ENCODE measurements around the gene RNF169.

RNF169 gene, protein sequence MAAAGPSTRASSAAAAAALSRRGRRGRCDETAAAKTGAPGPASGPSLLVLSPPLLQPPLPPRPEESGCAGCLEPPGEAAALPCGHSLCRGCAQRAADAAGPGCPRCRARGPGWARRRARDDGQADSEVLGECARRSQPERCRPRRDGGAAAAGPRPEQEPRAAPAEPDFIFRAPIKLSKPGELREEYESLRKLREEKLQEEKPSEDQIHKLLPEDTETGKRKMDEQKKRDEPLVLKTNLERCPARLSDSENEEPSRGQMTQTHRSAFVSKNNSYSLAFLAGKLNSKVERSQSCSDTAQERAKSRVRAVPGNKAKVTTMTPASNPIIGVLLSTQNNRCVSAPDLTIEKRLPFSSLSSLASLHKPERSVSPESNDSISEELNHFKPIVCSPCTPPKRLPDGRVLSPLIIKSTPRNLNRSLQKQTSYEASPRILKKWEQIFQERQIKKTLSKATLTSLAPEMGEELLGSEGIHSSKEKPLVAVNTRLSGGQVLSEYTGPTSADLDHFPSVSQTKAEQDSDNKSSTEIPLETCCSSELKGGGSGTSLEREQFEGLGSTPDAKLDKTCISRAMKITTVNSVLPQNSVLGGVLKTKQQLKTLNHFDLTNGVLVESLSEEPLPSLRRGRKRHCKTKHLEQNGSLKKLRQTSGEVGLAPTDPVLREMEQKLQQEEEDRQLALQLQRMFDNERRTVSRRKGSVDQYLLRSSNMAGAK

DNA sequence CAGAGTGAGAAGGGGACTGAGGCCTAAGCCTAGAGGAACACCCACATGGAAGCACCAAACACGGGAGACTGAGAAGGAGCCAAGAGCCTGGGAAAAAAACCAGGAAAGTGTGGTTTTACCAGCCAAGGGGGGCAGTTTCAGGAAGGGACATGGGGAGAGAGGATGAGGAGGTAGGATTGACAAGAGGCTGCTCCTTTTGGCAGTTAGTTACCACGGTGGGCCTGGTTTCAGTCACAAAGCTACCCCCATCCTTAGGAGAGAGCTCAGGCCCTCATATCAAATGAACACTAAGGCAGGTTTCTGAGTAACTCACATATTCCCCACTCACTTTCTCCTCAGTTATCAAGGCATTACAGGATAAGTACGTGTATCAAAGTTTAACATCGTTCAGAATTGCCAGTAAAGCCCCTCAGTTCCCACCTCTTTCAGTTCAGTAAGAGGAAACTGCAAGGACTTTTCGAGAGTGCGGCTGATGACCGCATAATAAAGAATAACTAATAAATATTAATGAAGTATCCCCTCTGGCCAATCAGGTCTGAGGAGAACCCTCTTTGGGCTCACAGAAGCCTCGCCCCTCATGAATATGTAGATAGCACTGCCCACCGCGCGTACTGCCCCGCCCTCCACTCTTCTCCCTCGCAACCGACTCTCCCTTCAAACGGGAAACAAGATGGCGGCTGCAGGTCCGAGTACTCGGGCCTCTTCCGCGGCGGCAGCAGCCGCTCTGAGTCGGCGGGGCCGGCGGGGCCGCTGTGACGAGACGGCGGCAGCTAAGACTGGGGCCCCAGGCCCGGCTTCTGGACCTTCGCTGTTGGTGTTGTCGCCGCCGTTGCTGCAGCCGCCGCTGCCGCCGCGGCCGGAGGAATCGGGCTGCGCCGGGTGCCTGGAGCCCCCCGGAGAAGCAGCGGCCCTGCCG lies at the start of gene RNF169:
RNF169 (plus strand) TSS at position 639 of the 916 bp plus-strand sequence; CDS start at position 671, 32 bp downstream.
- ChIA-PET POLR2A (interaction anchor here (0.6 kb wide), 1 partner anchor 31 kb away, joined by 5 read pairs; no protein-coding TSS in a partner anchor), CTCF (interaction anchor here (0.6 to 5.1 kb wide), 6 partner anchors 10 to 47 kb away, joined by 3 to 28 read pairs (median 4); no protein-coding TSS in a partner anchor)
- TF ChIP-seq, protein P1, sequence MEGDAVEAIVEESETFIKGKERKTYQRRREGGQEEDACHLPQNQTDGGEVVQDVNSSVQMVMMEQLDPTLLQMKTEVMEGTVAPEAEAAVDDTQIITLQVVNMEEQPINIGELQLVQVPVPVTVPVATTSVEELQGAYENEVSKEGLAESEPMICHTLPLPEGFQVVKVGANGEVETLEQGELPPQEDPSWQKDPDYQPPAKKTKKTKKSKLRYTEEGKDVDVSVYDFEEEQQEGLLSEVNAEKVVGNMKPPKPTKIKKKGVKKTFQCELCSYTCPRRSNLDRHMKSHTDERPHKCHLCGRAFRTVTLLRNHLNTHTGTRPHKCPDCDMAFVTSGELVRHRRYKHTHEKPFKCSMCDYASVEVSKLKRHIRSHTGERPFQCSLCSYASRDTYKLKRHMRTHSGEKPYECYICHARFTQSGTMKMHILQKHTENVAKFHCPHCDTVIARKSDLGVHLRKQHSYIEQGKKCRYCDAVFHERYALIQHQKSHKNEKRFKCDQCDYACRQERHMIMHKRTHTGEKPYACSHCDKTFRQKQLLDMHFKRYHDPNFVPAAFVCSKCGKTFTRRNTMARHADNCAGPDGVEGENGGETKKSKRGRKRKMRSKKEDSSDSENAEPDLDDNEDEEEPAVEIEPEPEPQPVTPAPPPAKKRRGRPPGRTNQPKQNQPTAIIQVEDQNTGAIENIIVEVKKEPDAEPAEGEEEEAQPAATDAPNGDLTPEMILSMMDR (IDR thresholded peaks at IDR 0.05; ENCODE audit: control extremely low read depth, extremely low read depth, low read depth, missing control alignments) = no peak
- peak; percentile 98 for DNase-seq (ENCODE audit: extremely low spot score)

DNA sequence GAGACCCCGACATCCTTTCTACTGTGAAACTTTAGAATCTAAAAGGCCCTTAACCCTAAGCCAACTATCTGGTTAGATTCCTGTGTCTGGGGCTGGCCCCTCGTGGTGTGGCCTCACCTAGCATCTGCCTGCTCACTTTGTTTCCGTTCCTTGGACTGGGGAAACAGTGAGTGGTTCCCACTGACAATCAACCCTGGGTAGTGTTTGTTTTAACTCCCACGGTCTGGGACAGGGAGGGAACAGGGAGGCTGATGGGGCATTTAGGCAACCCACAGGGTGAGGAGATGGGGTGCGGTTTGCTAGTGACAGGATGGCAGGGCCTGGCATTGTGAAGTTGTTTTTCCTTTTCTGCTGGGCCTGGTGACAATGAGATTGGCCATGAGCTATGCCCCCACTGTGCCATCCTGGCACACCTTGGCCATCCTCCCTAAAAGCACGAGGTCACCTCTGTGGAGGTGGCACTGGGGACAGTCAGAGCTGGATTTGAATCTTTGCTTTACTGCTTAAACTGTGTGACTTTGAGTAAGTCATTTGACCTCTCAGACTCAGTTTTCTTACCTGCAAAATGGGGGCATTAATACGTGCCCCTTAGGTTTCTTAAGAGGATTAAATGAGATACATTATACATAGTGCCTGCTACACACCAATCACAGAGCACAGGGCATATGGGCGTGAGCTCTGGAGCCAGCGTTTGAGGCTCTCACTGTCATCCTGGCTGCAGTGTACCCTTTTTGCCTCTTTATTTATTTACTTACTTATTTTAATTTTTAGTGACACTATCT lies 48.8 kb upstream of the RNF169 start:
- no peak for DNase-seq (ENCODE audit: extremely low spot score)
- POLR2A ChIA-PET = no interaction called here

DNA sequence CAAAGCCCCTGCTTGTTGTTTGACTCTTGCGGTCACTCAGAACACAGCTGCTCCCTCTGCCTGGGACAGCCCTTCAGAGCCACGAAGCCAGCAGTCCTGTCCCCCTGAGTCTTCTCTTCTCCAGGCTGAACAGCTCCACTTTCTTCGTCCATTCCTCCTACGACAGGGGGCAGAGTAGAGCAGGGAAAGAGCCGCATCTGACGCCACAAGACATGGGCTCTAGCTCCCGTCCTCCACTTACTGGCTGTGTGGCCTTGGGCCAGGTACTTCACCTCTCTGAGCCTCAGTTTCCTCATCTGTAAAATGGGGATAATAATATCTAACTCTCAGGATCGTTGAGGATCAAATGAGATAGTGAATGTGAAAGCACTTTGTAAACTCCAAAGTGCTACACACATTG lies 47.3 kb upstream of the RNF169 start:
- ChIA-PET POLR2A (no interaction called here), CTCF (interaction anchor here (0.8 to 5.7 kb wide), 23 partner anchors 8 to 225 kb away, joined by 3 to 76 read pairs (median 3); no protein-coding TSS in a partner anchor)
- TF ChIP-seq, protein P1 (IDR thresholded peaks at IDR 0.05; ENCODE audit: control extremely low read depth, extremely low read depth, low read depth, missing control alignments) = peak; percentile 12
- no peak for DNase-seq (ENCODE audit: extremely low spot score)

More for the DNA sequence above, 48.8 kb upstream of the RNF169 start:
- TF ChIP-seq, protein P1 (IDR thresholded peaks at IDR 0.05; ENCODE audit: control extremely low read depth, extremely low read depth, low read depth, missing control alignments) = no peak
- CTCF ChIA-PET = interaction anchor here (1.1 to 5.7 kb wide), 5 partner anchors 13 to 65 kb away, joined by 3 to 76 read pairs (median 33); no protein-coding TSS in a partner anchor

DNA sequence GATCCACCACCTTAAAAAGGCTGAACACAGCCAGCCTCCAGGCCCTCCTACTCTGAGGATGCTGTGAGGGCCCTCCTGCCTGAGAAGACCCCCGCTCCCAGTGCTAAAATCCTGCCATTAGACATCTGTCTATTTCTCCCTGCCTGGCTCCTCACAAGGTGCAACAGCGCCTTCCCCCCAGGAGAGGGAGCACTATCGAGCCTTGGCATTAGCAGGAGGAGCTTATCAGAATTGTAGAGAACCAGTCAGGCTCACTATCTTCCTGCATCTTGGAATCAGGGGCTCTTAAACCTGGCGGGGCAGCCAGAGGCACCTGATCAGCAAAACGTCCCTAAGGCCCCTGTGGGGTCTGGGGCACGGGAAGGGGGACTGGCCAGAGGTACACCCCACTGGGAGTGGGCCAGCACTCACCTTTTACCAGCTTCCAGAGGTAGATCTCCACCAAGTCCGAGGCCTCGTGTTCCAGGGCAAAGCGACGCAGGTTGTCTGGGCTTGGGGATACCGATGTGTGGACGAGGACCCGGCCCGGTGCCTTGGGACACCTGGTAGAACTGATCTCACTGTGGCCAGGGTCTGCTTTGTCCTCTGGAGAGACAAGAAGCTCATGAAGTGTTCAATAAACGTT lies 46.2 kb upstream of the RNF169 start:
- TF ChIP-seq, protein P1 (IDR thresholded peaks at IDR 0.05; ENCODE audit: control extremely low read depth, extremely low read depth, low read depth, missing control alignments) = peak; percentile 94
- CTCF ChIA-PET = interaction anchor here (0.6 to 5.7 kb wide), 44 partner anchors 9 to 546 kb away, joined by 3 to 76 read pairs (median 4); partner anchors contain the start of gene CHRDL2
- POLR2A ChIA-PET = no interaction called here
- peak; percentile 83 for DNase-seq (ENCODE audit: extremely low spot score)

DNA sequence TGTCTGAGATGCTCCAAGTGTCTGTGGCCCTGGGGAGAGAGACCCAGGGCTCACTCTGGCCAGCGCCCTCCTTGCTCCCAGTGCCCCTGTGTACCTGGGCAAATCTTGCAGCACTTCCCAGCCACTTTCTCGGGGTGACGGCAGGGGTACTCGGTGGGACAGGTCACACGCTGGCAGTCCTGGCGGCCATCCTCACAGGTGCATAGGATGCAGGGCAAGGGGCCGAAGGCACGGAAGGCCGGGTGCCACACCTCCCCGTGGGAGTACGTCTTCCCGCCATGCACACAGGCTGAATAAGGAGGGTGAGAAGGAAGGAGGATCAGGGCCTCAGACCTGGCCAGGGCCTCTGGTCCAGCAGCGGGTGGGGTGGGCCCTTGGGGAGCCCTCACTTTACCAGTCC lies 45.4 kb upstream of the RNF169 start:
- CTCF ChIA-PET = interaction anchor here (0.7 to 5.7 kb wide), 28 partner anchors 8 to 545 kb away, joined by 3 to 76 read pairs (median 5); partner anchors contain the start of gene CHRDL2
- TF ChIP-seq, protein P1 (IDR thresholded peaks at IDR 0.05; ENCODE audit: control extremely low read depth, extremely low read depth, low read depth, missing control alignments) = no peak
- POLR2A ChIA-PET = no interaction called here

More for the DNA sequence above, 45.4 kb upstream of the RNF169 start:
- DNase-seq (ENCODE audit: extremely low spot score) = no peak

All from GM10248 (cell line).